Testis (tissue), 2 donors: Measurements from ENCODE around the gene GNLY.

Experiments
- POLR2A ChIP-seq: fragments of 450-650 bp; IDR thresholded peaks from one replicate; pipeline ENCODE4 v1.6.1; 2017; ENCODE audit warnings: antibody characterized with exemption, mild to moderate bottlenecking, moderate library complexity
- TF ChIP-seq, protein P1 (sequence below), 3 experiments: fragments of 450-650 bp in 2 of 3; fragments of 200-600 bp in 1 of 3; sonication (generic) in 1 of 3; IDR thresholded peaks; one replicate each; pipeline ENCODE4 v1.5.1; 2016 to 2019; ENCODE audit warnings: antibody characterized with exemption in 3 of 3, mild to moderate bottlenecking in 2 of 3, moderate library complexity in 1 of 3

DNA sequence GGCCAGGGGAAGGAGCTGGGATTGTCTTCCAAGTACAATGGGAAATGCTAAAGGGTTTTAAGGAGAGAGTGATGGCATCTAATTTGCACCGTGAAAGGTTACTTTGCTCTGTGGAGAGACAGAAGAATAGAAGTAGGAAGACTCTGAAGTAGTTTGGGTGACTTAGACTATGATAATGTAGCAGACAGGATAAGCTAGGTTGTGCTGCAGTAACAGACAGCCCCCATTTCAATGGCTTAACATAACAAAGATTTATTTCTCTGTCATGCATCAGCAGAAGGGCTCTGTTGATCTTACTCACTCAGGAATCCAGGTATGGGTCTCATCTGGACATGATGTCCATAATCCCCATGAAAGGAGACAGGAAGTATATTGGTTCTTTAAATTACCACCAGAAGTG is 26.4 kb downstream of the GNLY start:
- TF ChIP-seq, protein P1, sequence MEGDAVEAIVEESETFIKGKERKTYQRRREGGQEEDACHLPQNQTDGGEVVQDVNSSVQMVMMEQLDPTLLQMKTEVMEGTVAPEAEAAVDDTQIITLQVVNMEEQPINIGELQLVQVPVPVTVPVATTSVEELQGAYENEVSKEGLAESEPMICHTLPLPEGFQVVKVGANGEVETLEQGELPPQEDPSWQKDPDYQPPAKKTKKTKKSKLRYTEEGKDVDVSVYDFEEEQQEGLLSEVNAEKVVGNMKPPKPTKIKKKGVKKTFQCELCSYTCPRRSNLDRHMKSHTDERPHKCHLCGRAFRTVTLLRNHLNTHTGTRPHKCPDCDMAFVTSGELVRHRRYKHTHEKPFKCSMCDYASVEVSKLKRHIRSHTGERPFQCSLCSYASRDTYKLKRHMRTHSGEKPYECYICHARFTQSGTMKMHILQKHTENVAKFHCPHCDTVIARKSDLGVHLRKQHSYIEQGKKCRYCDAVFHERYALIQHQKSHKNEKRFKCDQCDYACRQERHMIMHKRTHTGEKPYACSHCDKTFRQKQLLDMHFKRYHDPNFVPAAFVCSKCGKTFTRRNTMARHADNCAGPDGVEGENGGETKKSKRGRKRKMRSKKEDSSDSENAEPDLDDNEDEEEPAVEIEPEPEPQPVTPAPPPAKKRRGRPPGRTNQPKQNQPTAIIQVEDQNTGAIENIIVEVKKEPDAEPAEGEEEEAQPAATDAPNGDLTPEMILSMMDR (IDR thresholded peaks at IDR 0.05) = no peak
- TF ChIP-seq POLR2A = no peak
